NCI-H748 (cell line): Measurements from ENCODE around the gene ATP6V1G3.
"Not testable (repeated sequence)": the region's sequence is repeated elsewhere in the genome, so short reads cannot be mapped to it uniquely, and the experiment has no call there.

Source experiments
- DNase-seq: peaks from one replicate; lab custom pipeline; 2025; ENCODE audit not compliant: unreplicated experiment; lab: John Stamatoyannopoulos, UW

Gene ATP6V1G3

GRCh38 chr1:198540580-198540979 is at the start of gene ATP6V1G3:
TSS of gene ATP6V1G3 (minus strand) at chr1:198540680. CDS start at chr1:198540650, 30 bp downstream.
- no peak for DNase-seq

- DNase-seq, result no peak
These were observed 48.4 kb upstream of the ATP6V1G3 start for GRCh38 chr1:198588845-198589244.

- DNase-seq, result no peak
These were observed 43.7 kb upstream of the ATP6V1G3 start for GRCh38 chr1:198584163-198584562.

GRCh38 chr1:198583209-198583802 is 42.8 kb upstream of the ATP6V1G3 start:
- DNase-seq, result not testable (repeated sequence)

GRCh38 chr1:198577444-198577843 is 37.0 kb upstream of the ATP6V1G3 start:
- DNase-seq, result no peak

- DNase-seq, result no peak
These were observed 35.5 kb upstream of the ATP6V1G3 start for GRCh38 chr1:198575798-198576641.

- no peak for DNase-seq
These were observed 34.8 kb upstream of the ATP6V1G3 start for GRCh38 chr1:198575292-198575691.

GRCh38 chr1:198574325-198574724 is 33.8 kb upstream of the ATP6V1G3 start:
- DNase-seq, result no peak

GRCh38 chr1:198564716-198565115 is 24.2 kb upstream of the ATP6V1G3 start:
- no peak for DNase-seq

GRCh38 chr1:198564157-198564556 is 23.7 kb upstream of the ATP6V1G3 start:
- no peak for DNase-seq

GRCh38 chr1:198563583-198563982 is 23.1 kb upstream of the ATP6V1G3 start:
- DNase-seq, result no peak

- DNase-seq, result peak; percentile 40
These were observed 19.7 kb upstream of the ATP6V1G3 start for GRCh38 chr1:198560161-198560560.

GRCh38 chr1:198559362-198559761 is 18.9 kb upstream of the ATP6V1G3 start:
- no peak for DNase-seq

GRCh38 chr1:198558402-198558801 is 17.9 kb upstream of the ATP6V1G3 start:
- no peak for DNase-seq

- DNase-seq, result no peak
These were observed 16.5 kb upstream of the ATP6V1G3 start for GRCh38 chr1:198556971-198557370.

GRCh38 chr1:198552668-198553416 is 12.4 kb upstream of the ATP6V1G3 start:
- no peak for DNase-seq

GRCh38 chr1:198550941-198551524 is 10.6 kb upstream of the ATP6V1G3 start:
- DNase-seq, result no peak

GRCh38 chr1:198549866-198550265 is 9.4 kb upstream of the ATP6V1G3 start:
- no peak for DNase-seq

GRCh38 chr1:198548890-198549289 is 8.4 kb upstream of the ATP6V1G3 start:
- DNase-seq, result no peak

- no peak for DNase-seq
These were observed 4.7 kb upstream of the ATP6V1G3 start for GRCh38 chr1:198545156-198545555.

- no peak for DNase-seq
These were observed 3.8 kb upstream of the ATP6V1G3 start for GRCh38 chr1:198544265-198544664.
